ENCODE data around the gene SETD6.

- TF ChIP-seq CTCF (IDR thresholded peaks at IDR 0.05) (no peak), POLR2A (IDR thresholded peaks at IDR 0.05) (no peak)
These were observed 5.8 kb upstream of the SETD6 start for GRCh38 chr16:58509256-58510096.

All from testis (tissue), 2 donors.